IgD-negative memory B cell (primary cell): ENCODE measurements around the gene NUDCD2. TPM values are rescaled to one million over a fixed set of nuclear protein-coding genes. Genes with fewer than 3 reads are reported as not detected.

Experiments
- H3K27ac Mint-ChIP-seq, 3 donors: one replicate each; pipeline ENCODE4 v1.8.0; 2020 to 2022; ENCODE audit warnings: mild to moderate bottlenecking in 3 of 3, mixed read lengths in 3 of 3, moderate library complexity in 1 of 3
- H3K27me3 Mint-ChIP-seq: one replicate; pipeline ENCODE4 v1.8.0; 2021; ENCODE audit warnings: mixed read lengths
- H3K36me3 Mint-ChIP-seq: one replicate; pipeline ENCODE4 v1.8.0; 2020; ENCODE audit warnings: mild to moderate bottlenecking, mixed read lengths
- H3K4me1 Mint-ChIP-seq, 3 donors: one replicate each; pipeline ENCODE4 v1.8.0; 2020 to 2022; ENCODE audit warnings: mixed read lengths in 3 of 3, mild to moderate bottlenecking in 1 of 3
- H3K4me3 Mint-ChIP-seq, 4 donors: one replicate each; pipeline ENCODE4 v1.8.0; 2020 to 2022; ENCODE audit warnings: mild to moderate bottlenecking in 4 of 4, mixed read lengths in 4 of 4, moderate library complexity in 3 of 4
- H3K9me3 Mint-ChIP-seq, 3 donors: one replicate each; pipeline ENCODE4 v1.8.0; 2020 to 2021; ENCODE audit warnings: mixed read lengths in 3 of 3, mild to moderate bottlenecking in 1 of 3
- polyA plus RNA-seq: library from polyadenylated mRNA; unstranded; fragments of 300-500 nt; fragmentation: Illumina TruSeq; gene quantifications from one replicate; pipeline ENCODE4 v1.2.3, GENCODE V29; 2021

NUDCD2 gene
- polyA plus RNA-seq, 1 donor from 2014 or later: 39.4 TPM

GRCh38 chr5:163453705-163454104, 6.2 kb downstream of the NUDCD2 start:
- H3K36me3 Mint-ChIP-seq: peaks cover 5% of the 10 kb centered on the region
- H3K27ac Mint-ChIP-seq: no peak overlapping the region
- H3K4me1 Mint-ChIP-seq: peaks cover under 1 to 9% (median 9%) of the 10 kb centered on the region in 3 donors
- no peaks in the 10 kb centered on the region for H3K27me3 Mint-ChIP-seq
- H3K9me3 Mint-ChIP-seq: peaks cover 0 to 1% (median 0%) of the 10 kb centered on the region in 3 donors
- H3K4me3 Mint-ChIP-seq: no peak overlapping the region

- no peak overlapping the region for H3K4me3 Mint-ChIP-seq
- H3K27me3 Mint-ChIP-seq: no peaks in the 10 kb centered on the region
- H3K9me3 Mint-ChIP-seq: peaks cover 0 to 1% (median 0%) of the 10 kb centered on the region in 3 donors
- peaks cover 0 to 4% (median 3%) of the 10 kb centered on the region in 3 donors for H3K4me1 Mint-ChIP-seq
- H3K27ac Mint-ChIP-seq: no peak overlapping the region
- H3K36me3 Mint-ChIP-seq: peaks cover 4% of the 10 kb centered on the region
Measured at GRCh38 chr5:163451489-163451888, 8.4 kb downstream of the NUDCD2 start.

- no peak overlapping the region for H3K27ac Mint-ChIP-seq
- H3K4me3 Mint-ChIP-seq: no peak overlapping the region
- H3K27me3 Mint-ChIP-seq: no peaks in the 10 kb centered on the region
- peaks cover 0 to 4% (median 0%) of the 10 kb centered on the region in 3 donors for H3K4me1 Mint-ChIP-seq
- H3K9me3 Mint-ChIP-seq: no peaks in the 10 kb centered on the region
- H3K36me3 Mint-ChIP-seq: no peaks in the 10 kb centered on the region
Measured at GRCh38 chr5:163448491-163448890, 11.4 kb downstream of the NUDCD2 start.

- no peaks in the 10 kb centered on the region for H3K9me3 Mint-ChIP-seq
- no peaks in the 10 kb centered on the region for H3K36me3 Mint-ChIP-seq
- no peaks in the 10 kb centered on the region for H3K27me3 Mint-ChIP-seq
- H3K4me1 Mint-ChIP-seq: peaks cover 0 to 4% (median 0%) of the 10 kb centered on the region in 3 donors
- H3K4me3 Mint-ChIP-seq: no peak overlapping the region
- H3K27ac Mint-ChIP-seq: no peak overlapping the region
Measured at GRCh38 chr5:163447875-163448274, 12.0 kb downstream of the NUDCD2 start.

- peak overlapping the region in 1 of 3 donors; percentile 39 for H3K27ac Mint-ChIP-seq
- no peaks in the 10 kb centered on the region for H3K9me3 Mint-ChIP-seq
- no peaks in the 10 kb centered on the region for H3K27me3 Mint-ChIP-seq
- H3K4me1 Mint-ChIP-seq: peaks cover 0 to 2% (median 0%) of the 10 kb centered on the region in 3 donors
- no peak overlapping the region for H3K4me3 Mint-ChIP-seq
- H3K36me3 Mint-ChIP-seq: peaks cover 7% of the 10 kb centered on the region
Measured at GRCh38 chr5:163447191-163447590, 12.7 kb downstream of the NUDCD2 start.

- H3K9me3 Mint-ChIP-seq: no peaks in the 10 kb centered on the region
- no peaks in the 10 kb centered on the region for H3K27me3 Mint-ChIP-seq
- H3K27ac Mint-ChIP-seq: no peak overlapping the region
- peaks cover 7% of the 10 kb centered on the region for H3K36me3 Mint-ChIP-seq
- peaks cover 0 to 7% (median 1%) of the 10 kb centered on the region in 3 donors for H3K4me1 Mint-ChIP-seq
- H3K4me3 Mint-ChIP-seq: no peak overlapping the region
Measured at GRCh38 chr5:163445345-163445744, 14.6 kb downstream of the NUDCD2 start.

- H3K27ac Mint-ChIP-seq: no peak overlapping the region
- H3K36me3 Mint-ChIP-seq: peaks cover 7% of the 10 kb centered on the region
- peaks cover 0 to 12% (median 4%) of the 10 kb centered on the region in 3 donors for H3K4me1 Mint-ChIP-seq
- H3K27me3 Mint-ChIP-seq: no peaks in the 10 kb centered on the region
- no peak overlapping the region for H3K4me3 Mint-ChIP-seq
- no peaks in the 10 kb centered on the region for H3K9me3 Mint-ChIP-seq
Measured at GRCh38 chr5:163444526-163444925, 15.4 kb downstream of the NUDCD2 start.

- no peak overlapping the region for H3K4me3 Mint-ChIP-seq
- peaks cover 13 to 35% (median 15%) of the 10 kb centered on the region in 3 donors for H3K4me1 Mint-ChIP-seq
- no peaks in the 10 kb centered on the region for H3K9me3 Mint-ChIP-seq
- H3K27ac Mint-ChIP-seq: no peak overlapping the region
- H3K36me3 Mint-ChIP-seq: peaks cover 7% of the 10 kb centered on the region
- H3K27me3 Mint-ChIP-seq: no peaks in the 10 kb centered on the region
Measured at GRCh38 chr5:163440954-163441353, 18.9 kb downstream of the NUDCD2 start.

- Mint-ChIP-seq H3K4me1 (peaks cover 13 to 33% (median 17%) of the 10 kb centered on the region in 3 donors), H3K36me3 (peaks cover 7% of the 10 kb centered on the region), H3K27me3 (no peaks in the 10 kb centered on the region), H3K27ac (peak overlapping the region in 1 of 3 donors; percentile 21), H3K9me3 (no peaks in the 10 kb centered on the region), H3K4me3 (peak overlapping the region; percentile 60 to 92 (median 79))
Measured at GRCh38 chr5:163439092-163439425, 20.8 kb downstream of the NUDCD2 start.

GRCh38 chr5:163437309-163438182, 22.4 kb downstream of the NUDCD2 start, which contains the start of gene CCNG1:
TSS of gene CCNG1 (plus strand) at chr5:163437595. CDS start at chr5:163439257, 1,662 bp downstream.
- Mint-ChIP-seq H3K27ac (peak within 1 kb of the TSS; percentile 75 to 91 (median 84)), H3K36me3 (peaks cover 3% of the 10 kb centered on the region), H3K4me3 (peak within 1 kb of the TSS; percentile 88 to 96 (median 94)), H3K27me3 (no peaks in the 10 kb centered on the region), H3K4me1 (peaks cover 13 to 33% (median 17%) of the 10 kb centered on the region in 3 donors), H3K9me3 (no peaks in the 10 kb centered on the region)

- no peaks in the 10 kb centered on the region for H3K36me3 Mint-ChIP-seq
- H3K9me3 Mint-ChIP-seq: no peaks in the 10 kb centered on the region
- peaks cover 13 to 33% (median 17%) of the 10 kb centered on the region in 3 donors for H3K4me1 Mint-ChIP-seq
- peak overlapping the region; percentile 75 to 91 (median 84) for H3K27ac Mint-ChIP-seq
- H3K4me3 Mint-ChIP-seq: peak overlapping the region; percentile 88 to 96 (median 94)
- no peaks in the 10 kb centered on the region for H3K27me3 Mint-ChIP-seq
Measured at GRCh38 chr5:163437011-163437308, 22.9 kb downstream of the NUDCD2 start.

GRCh38 chr5:163436515-163436914, 23.4 kb downstream of the NUDCD2 start:
- H3K4me3 Mint-ChIP-seq: peak overlapping the region; percentile 88 to 96 (median 94)
- H3K27ac Mint-ChIP-seq: peak overlapping the region in 1 of 3 donors; percentile 27
- no peaks in the 10 kb centered on the region for H3K36me3 Mint-ChIP-seq
- peaks cover 1% of the 10 kb centered on the region for H3K27me3 Mint-ChIP-seq
- no peaks in the 10 kb centered on the region for H3K9me3 Mint-ChIP-seq
- peaks cover 13 to 33% (median 19%) of the 10 kb centered on the region in 3 donors for H3K4me1 Mint-ChIP-seq

- peaks cover 13 to 23% (median 15%) of the 10 kb centered on the region in 3 donors for H3K4me1 Mint-ChIP-seq
Measured at GRCh38 chr5:163434401-163434866, 25.5 kb downstream of the NUDCD2 start.

GRCh38 chr5:163433271-163433670, 26.6 kb downstream of the NUDCD2 start:
- Mint-ChIP-seq H3K36me3 (no peaks in the 10 kb centered on the region), H3K27ac (no peak overlapping the region), H3K27me3 (peaks cover 1% of the 10 kb centered on the region), H3K4me3 (no peak overlapping the region), H3K4me1 (peaks cover 8 to 13% (median 11%) of the 10 kb centered on the region in 3 donors), H3K9me3 (no peaks in the 10 kb centered on the region)

More at GRCh38 chr5:163434401-163434866, 25.5 kb downstream of the NUDCD2 start:
- Mint-ChIP-seq H3K27ac (no peak overlapping the region), H3K9me3 (no peaks in the 10 kb centered on the region), H3K36me3 (no peaks in the 10 kb centered on the region), H3K27me3 (peaks cover 1% of the 10 kb centered on the region), H3K4me3 (peak overlapping the region in 1 of 4 donors; percentile 44)

- Mint-ChIP-seq H3K9me3 (no peaks in the 10 kb centered on the region), H3K36me3 (no peaks in the 10 kb centered on the region), H3K4me1 (peaks cover 5 to 10% (median 8%) of the 10 kb centered on the region in 3 donors), H3K4me3 (no peak overlapping the region), H3K27ac (no peak overlapping the region), H3K27me3 (peaks cover 1% of the 10 kb centered on the region)
Measured at GRCh38 chr5:163432544-163432943, 27.4 kb downstream of the NUDCD2 start.
